ENCODE data around the gene SLC12A7. TPM values are rescaled to one million over a fixed set of nuclear protein-coding genes. Genes with fewer than 3 reads are reported as not detected.
A peak's percentile ranks its signal among the peaks of the same experiment; 100 is the strongest.

SLC12A7 gene
- total and polyA plus RNA-seq, 7 donors: 2.3 to 22.0 (median 4.5) TPM

DNA sequence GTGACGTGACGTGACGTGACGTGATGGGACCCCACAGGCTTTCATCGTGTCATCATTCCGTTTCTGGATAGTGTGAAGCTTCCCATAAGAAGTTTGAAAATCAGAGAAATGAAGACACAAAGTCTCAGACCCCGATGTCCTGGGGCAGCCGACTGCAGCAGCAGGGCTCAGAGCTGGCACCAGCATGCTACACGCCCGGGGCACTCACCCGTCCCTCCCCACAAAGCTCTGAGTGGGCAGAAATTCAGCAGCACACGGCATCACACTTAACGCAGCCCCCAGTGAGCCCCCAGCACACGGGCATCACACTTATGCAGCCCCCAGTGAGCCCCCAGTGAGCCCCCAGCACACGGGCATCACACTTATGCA, 42.2 kb downstream of the SLC12A7 start:
- Histone ChIP-seq H3K36me3 (ENCODE audit: insufficient read depth in 1 of 2, low read depth in 1 of 2) (peaks cover 0 to 3% of the 10 kb centered on the region in 2 donors), H3K27ac (no peak overlapping the region), H3K27me3 (ENCODE audit: insufficient read depth in 3 of 3, low read length in 2 of 3) (no peaks in the 10 kb centered on the region), H3K4me3 (no peak overlapping the region), H3K9me3 (no peaks in the 10 kb centered on the region), H3K4me1 (no peaks in the 10 kb centered on the region)
- DNase-seq (no peak), ATAC-seq (no peak)
- TF ChIP-seq, protein P1, sequence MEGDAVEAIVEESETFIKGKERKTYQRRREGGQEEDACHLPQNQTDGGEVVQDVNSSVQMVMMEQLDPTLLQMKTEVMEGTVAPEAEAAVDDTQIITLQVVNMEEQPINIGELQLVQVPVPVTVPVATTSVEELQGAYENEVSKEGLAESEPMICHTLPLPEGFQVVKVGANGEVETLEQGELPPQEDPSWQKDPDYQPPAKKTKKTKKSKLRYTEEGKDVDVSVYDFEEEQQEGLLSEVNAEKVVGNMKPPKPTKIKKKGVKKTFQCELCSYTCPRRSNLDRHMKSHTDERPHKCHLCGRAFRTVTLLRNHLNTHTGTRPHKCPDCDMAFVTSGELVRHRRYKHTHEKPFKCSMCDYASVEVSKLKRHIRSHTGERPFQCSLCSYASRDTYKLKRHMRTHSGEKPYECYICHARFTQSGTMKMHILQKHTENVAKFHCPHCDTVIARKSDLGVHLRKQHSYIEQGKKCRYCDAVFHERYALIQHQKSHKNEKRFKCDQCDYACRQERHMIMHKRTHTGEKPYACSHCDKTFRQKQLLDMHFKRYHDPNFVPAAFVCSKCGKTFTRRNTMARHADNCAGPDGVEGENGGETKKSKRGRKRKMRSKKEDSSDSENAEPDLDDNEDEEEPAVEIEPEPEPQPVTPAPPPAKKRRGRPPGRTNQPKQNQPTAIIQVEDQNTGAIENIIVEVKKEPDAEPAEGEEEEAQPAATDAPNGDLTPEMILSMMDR (IDR thresholded peaks at IDR 0.05): no peak
- 87 to 93% (median 88%) methylated on average over 13 to 14 of the region's 15 CpGs for WGBS, 3 donors
- intact Hi-C loops (cut with DNase I): no loop called here

DNA sequence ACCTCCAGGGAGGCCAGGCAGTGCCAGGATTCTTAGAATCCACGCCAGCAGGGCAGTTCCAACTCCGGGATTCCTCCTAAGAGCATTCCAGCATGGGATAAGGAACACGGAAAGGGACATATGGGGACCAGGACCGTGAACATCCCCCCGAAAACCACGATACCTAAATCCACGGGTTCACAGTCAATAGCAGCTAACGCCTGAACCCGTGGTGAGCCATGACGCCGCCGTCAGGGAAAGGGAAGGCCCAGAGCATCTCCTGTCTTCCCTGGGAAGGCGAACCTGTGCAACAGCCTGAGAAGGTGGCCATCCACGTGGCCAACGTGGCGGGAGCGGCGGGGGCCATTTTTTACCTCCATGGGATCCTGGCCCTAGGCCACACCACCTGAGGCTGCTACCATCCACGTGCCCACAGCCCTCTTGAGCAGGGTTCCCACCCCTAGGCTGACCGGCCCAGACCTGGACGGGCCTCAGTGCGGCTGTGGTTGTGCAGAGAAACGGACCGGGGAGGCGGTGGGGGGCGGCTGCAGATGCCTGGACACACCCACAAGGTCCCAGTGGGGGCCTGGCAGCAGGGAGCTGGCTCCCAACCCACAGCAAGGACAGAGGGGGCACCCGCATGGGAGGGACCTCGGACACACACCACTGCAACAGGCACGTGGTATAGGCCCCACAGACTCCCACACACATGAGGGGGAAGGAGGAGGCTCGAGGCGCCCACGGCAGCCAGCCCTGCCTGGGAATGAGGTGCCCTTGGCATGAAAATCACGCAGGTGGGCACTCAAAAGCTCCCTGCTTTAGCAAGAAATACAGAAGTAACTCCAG, 42.8 kb downstream of the SLC12A7 start:
- Histone ChIP-seq H3K36me3 (ENCODE audit: insufficient read depth in 1 of 2, low read depth in 1 of 2) (peaks cover 0 to 3% of the 10 kb centered on the region in 2 donors), H3K27ac (no peak overlapping the region), H3K9me3 (no peaks in the 10 kb centered on the region), H3K4me3 (no peak overlapping the region), H3K4me1 (no peaks in the 10 kb centered on the region), H3K27me3 (ENCODE audit: insufficient read depth in 3 of 3, low read length in 2 of 3) (no peaks in the 10 kb centered on the region)
- TF ChIP-seq, protein P1 (IDR thresholded peaks at IDR 0.05): no peak
- DNase-seq: peak in 1 of 2 donors; percentile 14
- 92 to 94% (median 94%) methylated on average over 33 of the region's 33 CpGs for WGBS, 3 donors
- no peak for ATAC-seq
- intact Hi-C loops (cut with DNase I): no loop called here

DNA sequence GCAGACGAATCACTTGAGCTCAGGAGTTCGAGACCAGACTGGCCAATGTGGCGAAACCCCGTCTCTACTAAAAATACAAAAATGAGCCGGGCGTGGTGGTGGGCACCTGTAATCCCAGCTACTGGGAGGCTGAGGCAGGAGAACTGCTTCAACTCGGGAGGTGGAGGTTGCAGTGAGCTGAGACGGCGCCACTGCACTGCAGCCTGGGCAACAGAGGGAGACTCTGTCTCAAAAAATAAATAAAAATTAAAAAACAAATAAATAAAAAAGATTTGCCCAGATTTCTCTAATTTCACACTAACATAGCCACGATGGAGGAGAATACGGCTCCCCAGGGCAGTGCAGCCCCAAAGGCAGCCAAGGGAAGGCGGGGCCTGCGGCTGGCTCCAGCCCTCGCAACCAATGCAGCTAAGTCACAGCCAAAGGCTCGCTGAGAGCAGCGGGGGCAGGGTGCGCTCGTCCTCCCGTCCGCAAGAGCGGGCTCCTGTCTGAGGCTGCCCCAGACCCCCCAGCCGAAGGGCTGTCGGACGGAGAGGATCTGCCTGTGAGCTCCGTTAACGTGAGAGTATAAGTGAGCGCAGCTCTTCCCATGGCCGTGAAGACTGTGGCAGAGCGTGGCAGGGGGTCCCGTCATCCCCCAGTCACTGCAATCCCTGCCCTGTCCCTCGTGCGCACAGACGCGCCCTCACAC, 43.5 kb downstream of the SLC12A7 start:
- DNase-seq (peak; percentile 37 to 75), ATAC-seq (peak in 2 of 4 donors; percentile 31 to 63)
- Histone ChIP-seq H3K27me3 (ENCODE audit: insufficient read depth in 3 of 3, low read length in 2 of 3) (no peaks in the 10 kb centered on the region), H3K4me3 (no peak overlapping the region), H3K9me3 (no peaks in the 10 kb centered on the region), H3K27ac (no peak overlapping the region), H3K4me1 (no peaks in the 10 kb centered on the region), H3K36me3 (ENCODE audit: insufficient read depth in 1 of 2, low read depth in 1 of 2) (peaks cover 0 to under 1% of the 10 kb centered on the region in 2 donors)
- 80 to 89% (median 83%) methylated on average over 34 of the region's 34 CpGs for WGBS, 3 donors
- TF ChIP-seq, protein P1 (IDR thresholded peaks at IDR 0.05): no peak
- intact Hi-C loops (cut with DNase I): no loop called here

DNA sequence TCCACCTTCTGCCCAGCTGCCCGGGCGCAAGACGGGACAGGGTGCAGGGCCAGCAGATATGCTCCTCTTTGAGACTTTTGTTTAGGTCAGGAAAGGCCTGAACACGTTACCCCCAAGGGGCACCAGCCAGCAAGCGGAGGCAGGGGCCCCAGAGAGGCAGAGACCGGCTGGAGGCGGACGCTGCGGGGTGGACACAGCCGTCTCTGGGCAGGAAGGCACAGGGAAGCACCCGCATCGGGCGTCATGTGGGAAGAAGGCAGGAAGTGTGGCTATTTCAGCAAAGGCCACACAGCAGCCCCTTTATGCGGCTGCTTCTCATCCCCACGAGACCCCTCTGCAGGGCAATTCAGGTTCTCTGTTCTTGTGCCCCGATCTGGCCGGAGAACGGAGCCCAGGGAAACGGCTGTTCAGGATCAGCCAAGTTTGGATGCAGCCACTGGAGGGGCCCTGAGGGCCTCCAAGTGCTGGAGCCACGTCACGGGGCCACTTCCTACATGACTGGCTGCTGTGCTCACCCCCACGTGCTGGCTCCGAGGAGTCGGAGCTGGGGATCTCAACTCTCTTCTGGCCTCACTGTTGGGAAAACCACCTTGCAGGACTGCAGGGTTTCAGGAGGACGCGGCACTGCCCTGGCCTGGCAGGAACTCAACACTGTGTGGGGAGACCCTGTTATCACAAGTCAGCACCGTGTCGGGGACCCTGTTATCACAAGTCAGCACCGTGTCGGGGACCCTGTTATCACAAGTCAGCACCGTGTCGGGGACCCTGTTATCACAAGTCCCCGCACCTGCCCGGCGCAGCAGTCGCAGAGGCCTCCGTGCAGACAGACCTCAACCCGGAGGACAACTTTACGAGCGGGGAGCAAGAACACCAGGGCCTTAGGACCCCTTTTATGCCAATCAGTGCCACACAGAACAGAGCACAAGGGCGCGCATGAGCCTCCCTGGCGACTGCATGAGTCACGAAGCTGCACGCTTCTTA, 44.4 kb downstream of the SLC12A7 start:
- WGBS, 3 donors: 87 to 91% (median 87%) methylated on average over 45 of the region's 45 CpGs
- Histone ChIP-seq H3K9me3 (no peaks in the 10 kb centered on the region), H3K36me3 (ENCODE audit: insufficient read depth in 1 of 2, low read depth in 1 of 2) (no peaks in the 10 kb centered on the region), H3K4me3 (no peak overlapping the region), H3K4me1 (no peaks in the 10 kb centered on the region), H3K27me3 (ENCODE audit: insufficient read depth in 3 of 3, low read length in 2 of 3) (no peaks in the 10 kb centered on the region), H3K27ac (no peak overlapping the region)
- DNase-seq (peak; percentile 12 to 38), ATAC-seq (no peak)
- TF ChIP-seq, protein P1 (IDR thresholded peaks at IDR 0.05): no peak
- intact Hi-C loops (cut with DNase I): no loop called here
